Suppressor macrophage treated with lipopolysaccharide for 4 hours (primary cell): Measurements from ENCODE around the gene SERPINA10.
"Not testable (repeated sequence)": the region's sequence is repeated elsewhere in the genome, so short reads cannot be mapped to it uniquely, and the experiment has no call there.

Experiments used
- DNase-seq: peaks from one replicate; pipeline ENCODE4 v3.0.0-alpha.2; 2020

SERPINA10 gene

GRCh38 chr14:94282991-94283723, 9.9 kb downstream of the SERPINA10 start:
- no peak for DNase-seq

- no peak for DNase-seq
These were observed 14.3 kb downstream of the SERPINA10 start for GRCh38 chr14:94278731-94279130.

DNA sequence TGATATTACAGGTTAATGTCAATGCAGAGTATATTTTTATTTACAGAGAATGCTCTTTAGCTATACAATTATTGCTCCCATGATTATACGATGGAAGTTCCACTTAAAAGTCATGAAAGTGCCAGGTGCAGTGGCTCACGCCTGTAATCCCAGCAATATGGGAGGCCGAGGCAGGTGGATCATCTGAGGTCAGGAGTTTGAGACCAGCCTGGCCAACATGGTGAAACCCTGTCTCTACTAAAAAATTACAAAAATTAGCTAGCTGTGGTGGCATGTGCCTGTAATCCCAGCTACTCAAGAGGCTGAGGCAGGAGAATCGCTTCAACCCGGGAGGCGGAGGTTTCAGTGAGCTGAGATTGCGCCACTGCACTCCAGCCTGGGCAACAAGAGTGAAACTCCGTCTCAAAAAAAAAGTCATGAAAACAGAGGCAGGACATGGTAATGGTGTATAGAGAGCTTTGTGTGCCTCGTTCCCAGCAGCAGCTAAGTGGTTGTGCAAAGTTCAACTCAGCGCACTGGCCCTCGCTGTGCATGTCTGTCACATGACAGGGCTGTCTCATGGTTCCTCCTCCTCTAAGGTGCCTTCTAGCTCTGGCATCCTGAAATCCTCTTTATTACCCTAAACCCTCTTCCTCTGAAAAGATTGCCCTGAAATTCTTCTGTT, 16.0 kb downstream of the SERPINA10 start:
- DNase-seq: not testable (repeated sequence)

DNA sequence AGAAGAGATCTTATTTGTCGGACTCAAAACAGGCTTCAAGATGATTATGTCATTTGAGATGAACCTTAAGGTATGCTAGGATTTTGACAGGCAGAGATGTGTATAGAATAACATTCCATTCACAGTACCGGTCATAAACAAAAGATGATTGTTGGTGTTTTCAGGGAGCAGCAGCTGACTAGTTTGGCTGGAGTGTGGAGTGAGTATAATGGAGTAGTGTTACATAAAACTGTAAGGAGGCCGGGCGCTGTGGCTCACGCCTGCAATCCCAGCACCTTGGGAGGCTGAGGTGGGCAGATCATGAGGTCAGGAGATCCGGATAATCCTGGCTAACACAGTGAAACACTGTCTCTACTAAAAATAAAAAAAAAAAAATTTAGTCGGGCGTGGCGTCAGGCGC, 23.9 kb downstream of the SERPINA10 start:
- no peak for DNase-seq

DNA sequence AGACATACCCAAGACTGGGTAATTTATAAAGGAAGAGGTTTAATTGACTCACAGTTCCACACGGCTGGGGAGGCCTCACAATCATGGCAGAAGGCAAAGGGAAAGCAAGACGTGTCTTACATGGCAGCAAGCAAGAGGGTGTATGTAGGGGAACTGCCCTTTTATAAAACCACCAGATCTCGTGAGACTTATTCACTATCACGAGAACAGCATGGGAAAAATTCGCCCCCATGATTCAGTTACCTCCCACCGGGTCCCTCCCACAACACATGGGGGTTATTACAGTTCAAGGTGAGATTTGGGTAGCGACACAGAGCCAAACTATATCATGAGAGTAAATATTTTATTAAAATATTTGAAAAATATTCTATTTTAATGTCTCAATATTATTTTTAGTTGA, 24.5 kb downstream of the SERPINA10 start:
- DNase-seq: not testable (repeated sequence)

GRCh38 chr14:94267352-94267751, 25.7 kb downstream of the SERPINA10 start:
- no peak for DNase-seq

- not testable (repeated sequence) for DNase-seq
These were observed 28.9 kb downstream of the SERPINA10 start for GRCh38 chr14:94264195-94264594.

- DNase-seq: no peak
These were observed 48.9 kb downstream of the SERPINA10 start for GRCh38 chr14:94244182-94244581.

- DNase-seq: no peak
These were observed 53.7 kb downstream of the SERPINA10 start for GRCh38 chr14:94239406-94239805.

GRCh38 chr14:94237983-94238382, 55.1 kb downstream of the SERPINA10 start:
- DNase-seq: no peak

GRCh38 chr14:94237046-94237445, 56.0 kb downstream of the SERPINA10 start:
- no peak for DNase-seq
